Neural progenitor cell (in vitro differentiated cells): ENCODE data around the gene ZNF341.

Experiments
- EZH2 ChIP-seq: fragments of 200-600 bp; sonication (generic); IDR thresholded peaks from 2 replicates; pipeline ENCODE4 v1.6.1; 2017; ENCODE audit warnings: antibody characterized with exemption, mild to moderate bottlenecking, moderate library complexity
- EZH2phosphoT487 ChIP-seq: fragments of 200-600 bp; sonication (generic); IDR thresholded peaks from 2 replicates; pipeline ENCODE4 v1.6.1; 2017; ENCODE audit warnings: antibody characterized with exemption
- TF ChIP-seq, protein P1 (sequence below): fragments of 200-600 bp; sonication (generic); IDR thresholded peaks from 2 replicates; pipeline ENCODE4 v1.5.1; 2017; ENCODE audit warnings: antibody characterized with exemption, mild to moderate bottlenecking

DNA sequence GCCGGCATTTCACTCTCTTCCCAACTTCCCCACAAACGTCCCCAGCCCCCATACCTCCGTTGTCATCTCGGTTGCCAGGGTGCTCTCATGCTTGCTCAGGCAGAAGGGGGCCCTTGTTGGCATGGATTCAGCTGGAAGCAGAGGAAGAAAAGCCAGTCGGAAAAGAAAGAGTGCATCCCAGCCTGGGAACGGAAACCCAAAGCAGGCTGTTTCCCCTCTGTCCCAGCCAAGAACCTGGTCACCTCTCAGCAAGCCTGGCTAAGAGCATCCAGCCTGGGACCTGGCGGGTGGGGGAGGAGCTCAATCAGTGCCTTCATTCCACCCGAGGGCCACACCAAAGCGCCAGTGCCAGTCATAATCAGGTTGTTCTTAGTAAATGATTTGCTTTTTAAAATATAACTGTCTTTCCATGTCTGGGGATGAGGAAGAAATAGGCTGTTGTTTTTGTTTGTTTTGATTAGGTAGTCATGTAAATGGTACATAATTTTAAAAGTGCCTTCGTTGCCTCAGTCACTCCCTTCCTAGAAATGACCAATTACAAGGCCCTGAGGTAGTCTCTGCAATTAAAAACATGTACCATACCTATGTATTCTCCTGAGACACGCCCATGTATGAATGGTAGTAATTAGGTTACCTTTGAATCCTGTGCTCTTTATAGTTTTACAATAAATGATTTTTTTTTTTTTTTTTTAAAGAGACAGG is 100.5 kb downstream of the ZNF341 start:
- TF ChIP-seq, protein P1, sequence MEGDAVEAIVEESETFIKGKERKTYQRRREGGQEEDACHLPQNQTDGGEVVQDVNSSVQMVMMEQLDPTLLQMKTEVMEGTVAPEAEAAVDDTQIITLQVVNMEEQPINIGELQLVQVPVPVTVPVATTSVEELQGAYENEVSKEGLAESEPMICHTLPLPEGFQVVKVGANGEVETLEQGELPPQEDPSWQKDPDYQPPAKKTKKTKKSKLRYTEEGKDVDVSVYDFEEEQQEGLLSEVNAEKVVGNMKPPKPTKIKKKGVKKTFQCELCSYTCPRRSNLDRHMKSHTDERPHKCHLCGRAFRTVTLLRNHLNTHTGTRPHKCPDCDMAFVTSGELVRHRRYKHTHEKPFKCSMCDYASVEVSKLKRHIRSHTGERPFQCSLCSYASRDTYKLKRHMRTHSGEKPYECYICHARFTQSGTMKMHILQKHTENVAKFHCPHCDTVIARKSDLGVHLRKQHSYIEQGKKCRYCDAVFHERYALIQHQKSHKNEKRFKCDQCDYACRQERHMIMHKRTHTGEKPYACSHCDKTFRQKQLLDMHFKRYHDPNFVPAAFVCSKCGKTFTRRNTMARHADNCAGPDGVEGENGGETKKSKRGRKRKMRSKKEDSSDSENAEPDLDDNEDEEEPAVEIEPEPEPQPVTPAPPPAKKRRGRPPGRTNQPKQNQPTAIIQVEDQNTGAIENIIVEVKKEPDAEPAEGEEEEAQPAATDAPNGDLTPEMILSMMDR: no peak
- TF ChIP-seq EZH2phosphoT487 (no peak), EZH2 (no peak)
